Measurements from ENCODE around the gene FCRLB. TPM values are rescaled to one million over a fixed set of nuclear protein-coding genes. Genes with fewer than 3 reads are reported as not detected.
"Not testable (repeated sequence)": the region's sequence is repeated elsewhere in the genome, so short reads cannot be mapped to it uniquely, and the experiment has no call there.

FCRLB gene
- total RNA-seq, 1 donor from 2014 or later: not detected

- H3F3A ChIP-seq (ENCODE audit: low read depth): peaks cover 10% of the 10 kb centered on the region
- H3K9ac ChIP-seq: peak within 1 kb of the TSS; percentile 46
- H3K27me3 Mint-ChIP-seq (ENCODE audit: insufficient read depth, low read depth): no peaks in the 10 kb centered on the region
- no peaks in the 10 kb centered on the region for H3K36me3 Mint-ChIP-seq
- peaks cover 30% of the 10 kb centered on the region for H3K79me2 ChIP-seq (ENCODE audit: low read depth)
- peak; percentile 78 for DNase-seq (ENCODE audit: low spot score)
- peak within 1 kb of the TSS; percentile 87 for H3K4me2 ChIP-seq
- no peaks in the 10 kb centered on the region for H3K36me3 ChIP-seq
- H3K4me3 Mint-ChIP-seq: peak within 1 kb of the TSS; percentile 98
- H3K4me1 Mint-ChIP-seq: peaks cover 14% of the 10 kb centered on the region
- H3K27me3 ChIP-seq: no peaks in the 10 kb centered on the region
- peak within 1 kb of the TSS; percentile 79 for H2AFZ ChIP-seq (replicated peaks)
- H3K9me3 Mint-ChIP-seq: no peaks in the 10 kb centered on the region
- no peak within 1 kb of the TSS for H3K27ac ChIP-seq
- H3K9me3 ChIP-seq (ENCODE audit: low read depth): no peaks in the 10 kb centered on the region
- peaks cover 8% of the 10 kb centered on the region for H3K4me1 ChIP-seq
- TF ChIP-seq CTCF (IDR thresholded peaks at IDR 0.05): no peak
- H3K4me3 ChIP-seq: peak within 1 kb of the TSS; percentile 70
- peak within 1 kb of the TSS; percentile 95 for H3K27ac Mint-ChIP-seq
- H4K20me1 ChIP-seq (ENCODE audit: low read depth): no peaks in the 10 kb centered on the region
These were observed 45.0 kb downstream of the FCRLB start, which contains the start of gene ATF6 for GRCh38 chr1:161766102-161766981. Gene ATF6 (plus strand): TSS chr1:161766320. CDS start chr1:161766361, 41 bp downstream.

GRCh38 chr1:161768461-161768860 lies 47.1 kb downstream of the FCRLB start:
- Mint-ChIP-seq H3K4me1 (peaks cover 14% of the 10 kb centered on the region), H3K36me3 (no peaks in the 10 kb centered on the region), H3K4me3 (peak overlapping the region; percentile 57), H3K27ac (no peak overlapping the region), H3K9me3 (no peaks in the 10 kb centered on the region), H3K27me3 (ENCODE audit: insufficient read depth, low read depth) (no peaks in the 10 kb centered on the region)
- Histone ChIP-seq H3F3A (ENCODE audit: low read depth) (peaks cover 10% of the 10 kb centered on the region), H2AFZ (replicated peaks) (no peak overlapping the region), H4K20me1 (ENCODE audit: low read depth) (no peaks in the 10 kb centered on the region), H3K36me3 (no peaks in the 10 kb centered on the region), H3K79me2 (ENCODE audit: low read depth) (peaks cover 30% of the 10 kb centered on the region), H3K4me1 (peaks cover 8% of the 10 kb centered on the region), H3K27me3 (no peaks in the 10 kb centered on the region), H3K4me3 (no peak overlapping the region), H3K27ac (no peak overlapping the region), H3K9ac (no peak overlapping the region), H3K4me2 (no peak overlapping the region), H3K9me3 (ENCODE audit: low read depth) (no peaks in the 10 kb centered on the region)
- TF ChIP-seq EZH2 (IDR thresholded peaks at IDR 0.05) (no peak), CTCF (IDR thresholded peaks at IDR 0.05) (no peak), EZH2phosphoT487 (IDR thresholded peaks at IDR 0.05) (no peak)
- DNase-seq (ENCODE audit: low spot score): no peak

GRCh38 chr1:161768986-161769672 lies 47.8 kb downstream of the FCRLB start:
- Histone ChIP-seq H2AFZ (replicated peaks) (no peak overlapping the region), H3K27ac (no peak overlapping the region), H4K20me1 (ENCODE audit: low read depth) (no peaks in the 10 kb centered on the region), H3F3A (ENCODE audit: low read depth) (peaks cover 10% of the 10 kb centered on the region), H3K4me1 (peaks cover 8% of the 10 kb centered on the region), H3K79me2 (ENCODE audit: low read depth) (peaks cover 30% of the 10 kb centered on the region), H3K27me3 (no peaks in the 10 kb centered on the region), H3K4me3 (no peak overlapping the region), H3K36me3 (no peaks in the 10 kb centered on the region), H3K9ac (no peak overlapping the region), H3K9me3 (ENCODE audit: low read depth) (no peaks in the 10 kb centered on the region), H3K4me2 (no peak overlapping the region)
- peaks cover 14% of the 10 kb centered on the region for H3K4me1 Mint-ChIP-seq
- H3K4me3 Mint-ChIP-seq: no peak overlapping the region
- no peaks in the 10 kb centered on the region for H3K36me3 Mint-ChIP-seq
- no peaks in the 10 kb centered on the region for H3K9me3 Mint-ChIP-seq
- no peak overlapping the region for H3K27ac Mint-ChIP-seq
- H3K27me3 Mint-ChIP-seq (ENCODE audit: insufficient read depth, low read depth): no peaks in the 10 kb centered on the region
- no peak for DNase-seq (ENCODE audit: low spot score)
- no peak for TF ChIP-seq CTCF (IDR thresholded peaks at IDR 0.05)
- no peak for TF ChIP-seq EZH2phosphoT487 (IDR thresholded peaks at IDR 0.05)
- no peak for TF ChIP-seq EZH2 (IDR thresholded peaks at IDR 0.05)

- peaks cover 30% of the 10 kb centered on the region for H3K79me2 ChIP-seq (ENCODE audit: low read depth)
- not testable (repeated sequence) for DNase-seq (ENCODE audit: low spot score); H3K4me3 ChIP-seq
These were observed 48.3 kb downstream of the FCRLB start for GRCh38 chr1:161769673-161770045.

More at GRCh38 chr1:161769673-161770045, 48.3 kb downstream of the FCRLB start:
- not testable (repeated sequence) for H3K27me3 Mint-ChIP-seq (ENCODE audit: insufficient read depth, low read depth); H3K36me3 ChIP-seq; H3K36me3 Mint-ChIP-seq; H3K4me3 Mint-ChIP-seq; H4K20me1 ChIP-seq (ENCODE audit: low read depth); H3K27me3 ChIP-seq; H3K27ac ChIP-seq; H3K4me2 ChIP-seq; H3K27ac Mint-ChIP-seq; H3F3A ChIP-seq (ENCODE audit: low read depth); H3K4me1 ChIP-seq; H2AFZ ChIP-seq (replicated peaks); H3K9me3 ChIP-seq (ENCODE audit: low read depth); H3K9ac ChIP-seq; H3K9me3 Mint-ChIP-seq
- peaks cover 14% of the 10 kb centered on the region for H3K4me1 Mint-ChIP-seq
